GM12878 (cell line): ENCODE measurements around the gene PCNX1. TPM values are rescaled to one million over a fixed set of nuclear protein-coding genes. Genes with fewer than 3 reads are reported as not detected.

Source experiments
- ATAC-seq: fragments of 200-7000 bp; cut with Tn5 transposase; 3 replicates; pipeline ENCODE4 v1.9.1; 2020; ENCODE audit warnings: mild to moderate bottlenecking, moderate library complexity
- BruUV-seq: library from RNA; stranded (reverse); fragments of 400-500 nt; replicated peaks from 2 replicates; lab custom pipeline; 2021; lab: Mats Ljungman, UMichigan
- CTCF ChIA-PET: fragments of 300-600 bp; sonication (Branson Sonifier 250); formaldehyde crosslinking; extraction: SDS; loops from one replicate; lab custom pipeline; 2021; ENCODE audit warnings: inconsistent platforms; lab: Yijun Ruan, JAX
- POLR2A ChIA-PET: fragments of 350-600 bp; formaldehyde crosslinking; extraction: SDS; loops from one replicate; lab custom pipeline; 2021; ENCODE audit warnings: inconsistent platforms; lab: Charles Lee
- RAD21 ChIA-PET: fragments of 300-600 bp; sonication (Branson Sonifier 250); formaldehyde crosslinking; loops from one replicate; lab custom pipeline; 2023; ENCODE audit warnings: antibody characterized with exemption; ENCODE audit not compliant: unreplicated experiment; lab: Charles Lee
- SMC1A ChIA-PET: fragments of 300-600 bp; sonication (Branson Sonifier 250); formaldehyde crosslinking; loops from one replicate; lab custom pipeline; 2023; ENCODE audit not compliant: unreplicated experiment, uncharacterized antibody; lab: Charles Lee
- DNase-seq: peaks from one replicate; pipeline ENCODE4 v3.0.0-alpha.2; 2011; ENCODE audit warnings: low read depth, low spot score
- FAIRE-seq: peaks from 3 replicates; lab custom pipeline; 2011; peaks lifted over from hg19 to GRCh38; lab: Jason Lieb, UNC
- H2AFZ ChIP-seq: 2 replicates; pipeline ENCODE4 v1.6.0; 2011; ENCODE audit warnings: low read depth, low read length, control low read depth; ENCODE audit not compliant: control insufficient read depth
- H3K27ac ChIP-seq: 2 replicates; pipeline ENCODE4 v1.5.1; 2011; ENCODE audit warnings: control low read depth; ENCODE audit not compliant: control insufficient read depth, insufficient read depth
- H3K27me3 ChIP-seq, 2 experiments: replicated peaks in 1 of 2; 2 replicates each; pipeline versions ENCODE4 v1.6.0 to v1.6.1; 2011; ENCODE audit warnings: low read length in 1 of 2; ENCODE audit not compliant: control insufficient read depth in 2 of 2, insufficient read depth in 2 of 2
- H3K36me3 ChIP-seq, 2 experiments: 2 replicates each; pipeline ENCODE4 v1.5.1; 2011; ENCODE audit warnings: low read length in 1 of 2; ENCODE audit not compliant: control insufficient read depth in 2 of 2, insufficient read depth in 2 of 2
- H3K4me1 ChIP-seq: 2 replicates; pipeline ENCODE4 v1.6.1; 2011; ENCODE audit warnings: mild to moderate bottlenecking, low read length, moderate library complexity, mixed read lengths; ENCODE audit not compliant: control insufficient read depth, insufficient read depth
- H3K4me2 ChIP-seq: 2 replicates; pipeline ENCODE4 v1.6.0; 2011; ENCODE audit warnings: control low read depth; ENCODE audit not compliant: control insufficient read depth, insufficient read depth
- H3K4me3 ChIP-seq: fragments of 200-600 bp; sonication (generic); 2 replicates; pipeline ENCODE4 v1.5.1; 2016
- H3K79me2 ChIP-seq: 2 replicates; pipeline ENCODE4 v1.6.0; 2011; ENCODE audit warnings: low read length; ENCODE audit not compliant: control insufficient read depth, insufficient read depth
- H3K9ac ChIP-seq: 2 replicates; pipeline ENCODE4 v1.8.0; 2011; ENCODE audit warnings: low read length, control low read depth, mixed read lengths; ENCODE audit not compliant: control insufficient read depth, insufficient read depth
- H3K9me3 ChIP-seq: replicated peaks from 3 replicates; pipeline ENCODE4 v1.5.1; 2011; ENCODE audit warnings: mild to moderate bottlenecking, low read length; ENCODE audit not compliant: control insufficient read depth, insufficient read depth
- H4K20me1 ChIP-seq: 2 replicates; pipeline ENCODE4 v1.6.0; 2011; ENCODE audit not compliant: control insufficient read depth, insufficient read depth
- CEBPZ ChIP-seq: fragments of 150-350 bp; IDR thresholded peaks from 2 replicates; pipeline ENCODE4 v1.6.1; 2016; ENCODE audit warnings: low read depth, low read length
- HDAC6 ChIP-seq: fragments of 200-600 bp; sonication (generic); IDR thresholded peaks from one replicate; pipeline ENCODE4 v1.8.0; 2017; ENCODE audit warnings: antibody characterized with exemption; ENCODE audit not compliant: unreplicated experiment
- POU2F2 ChIP-seq: IDR thresholded peaks from 3 replicates; pipeline ENCODE4 v1.6.1; 2011; ENCODE audit warnings: low read depth, mild to moderate bottlenecking, low read length, borderline replicate concordance
- WRNIP1 ChIP-seq: IDR thresholded peaks from 2 replicates; pipeline ENCODE4 v1.6.1; 2011; ENCODE audit warnings: low read depth, low read length, improper control_type of control experiment, borderline replicate concordance
- WGBS: methylation state at CpG from one replicate; pipeline ENCODE4 v1.1.6; 2016; ENCODE audit warnings: low lambda C conversion rate; ENCODE audit not compliant: insufficient replicate concordance, insufficient coverage; ENCODE audit errors: missing lambda C conversion rate; 5-methylcytosine and 5-hydroxymethylcytosine counted together
- in situ Hi-C: fragments of 300-500 bp; cut with MboI; formaldehyde crosslinking; loops from 9 replicates; pipeline ENCODE4 v1.14.3; 2018; ENCODE audit warnings: mixed read lengths
- intact Hi-C: fragments of 100-400 bp; cut with micrococcal nuclease; formaldehyde crosslinking; loops from one replicate; pipeline ENCODE4 v1.14.2; 2022; ENCODE audit not compliant: unreplicated experiment
- polyA plus RNA-seq, 11 experiments: library from polyadenylated mRNA; depleted of rRNA in 4 of 11; unstranded in 6 of 11; stranded (reverse) in 5 of 11; fragments of >200 nt; fragmentation: Nextera tagmentation in 4 of 11; fragmentation: Illumina TruSeq in 1 of 11; extraction: Ambion mirVana in 4 of 11; extraction: Trizol in 1 of 11; gene quantifications; 1 replicate in 1 of 11; 2 replicates in 10 of 11; pipeline versions ENCODE4 v1.2.1 to v1.2.3, GENCODE V29; 2011 to 2016; ENCODE audit warnings: inconsistent platforms in 2 of 11, missing spikeins in 2 of 11, low read depth in 1 of 11
- total RNA-seq, 4 experiments: library from RNA; depleted of rRNA in 3 of 4; stranded (reverse); fragments of >200 nt in 3 of 4; fragmentation: Illumina TruSeq in 1 of 4; extraction: Trizol in 1 of 4; gene quantifications; 2 replicates each; pipeline versions ENCODE4 v1.2.1 to v1.2.3, GENCODE V29; 2013 to 2021

Gene PCNX1
- total and polyA plus RNA-seq, 10 of the 15 experiments (the other 5 are each of a cell fraction or from before 2014, with no cell fraction given): 4.6 to 53.9 (median 20.5) TPM

GRCh38 chr14:71060825-71061455, 153.7 kb downstream of the PCNX1 start:
- Histone ChIP-seq H3K4me2 (no peak overlapping the region), H3K79me2 (no peaks in the 10 kb centered on the region), H2AFZ (no peak overlapping the region), H3K36me3 (peaks cover 1 to 21% of the 10 kb centered on the region in 2 experiments; a peak in 3 of 4 replicates), H3K9ac (no peak overlapping the region), H3K4me1 (no peaks in the 10 kb centered on the region), H4K20me1 (no peaks in the 10 kb centered on the region), H3K9me3 (no peaks in the 10 kb centered on the region; the same call in 2 of the 3 replicates)
- ChIA-PET SMC1A (interaction anchor here (1.2 kb wide), 1 partner anchor 54 kb away, joined by 3 read pairs; no protein-coding TSS in a partner anchor), CTCF (interaction anchor here (0.6 to 2.5 kb wide), 3 partner anchors 11 to 1456 kb away, joined by 3 to 7 read pairs (median 3); no protein-coding TSS in a partner anchor), POLR2A (no interaction called here), RAD21 (no interaction called here)
- BruUV-seq: no TSS peak
- WGBS: 97% methylated on average over 2 of the region's 2 CpGs
- in situ Hi-C loops: no loop called here
- DNase-seq: no peak
- no peak for ATAC-seq
- TF ChIP-seq CEBPZ (no peak), WRNIP1 (no peak), HDAC6 (no peak), POU2F2 (no peak)
- TF ChIP-seq, all 136 proteins: peak for 0
- H3K27ac ChIP-seq: no peak overlapping the region
- H3K27me3 ChIP-seq: no peaks in the 10 kb centered on the region
- intact Hi-C loops: no loop called here
- no peak for FAIRE-seq
- H3K4me3 ChIP-seq: no peak overlapping the region
